Stimulated activated naive CD4-positive, alpha-beta T cell treated with Interleukin-2 at 50 U/mL for 16 hours (primary cell): ENCODE data around the gene DNAAF5.
"Not testable (repeated sequence)": the region's sequence is repeated elsewhere in the genome, so short reads cannot be mapped to it uniquely, and the experiment has no call there.

Experiments
- DNase-seq: peaks from one replicate; lab custom pipeline; 2025; lab: John Stamatoyannopoulos, UW

The DNAAF5 gene

DNA sequence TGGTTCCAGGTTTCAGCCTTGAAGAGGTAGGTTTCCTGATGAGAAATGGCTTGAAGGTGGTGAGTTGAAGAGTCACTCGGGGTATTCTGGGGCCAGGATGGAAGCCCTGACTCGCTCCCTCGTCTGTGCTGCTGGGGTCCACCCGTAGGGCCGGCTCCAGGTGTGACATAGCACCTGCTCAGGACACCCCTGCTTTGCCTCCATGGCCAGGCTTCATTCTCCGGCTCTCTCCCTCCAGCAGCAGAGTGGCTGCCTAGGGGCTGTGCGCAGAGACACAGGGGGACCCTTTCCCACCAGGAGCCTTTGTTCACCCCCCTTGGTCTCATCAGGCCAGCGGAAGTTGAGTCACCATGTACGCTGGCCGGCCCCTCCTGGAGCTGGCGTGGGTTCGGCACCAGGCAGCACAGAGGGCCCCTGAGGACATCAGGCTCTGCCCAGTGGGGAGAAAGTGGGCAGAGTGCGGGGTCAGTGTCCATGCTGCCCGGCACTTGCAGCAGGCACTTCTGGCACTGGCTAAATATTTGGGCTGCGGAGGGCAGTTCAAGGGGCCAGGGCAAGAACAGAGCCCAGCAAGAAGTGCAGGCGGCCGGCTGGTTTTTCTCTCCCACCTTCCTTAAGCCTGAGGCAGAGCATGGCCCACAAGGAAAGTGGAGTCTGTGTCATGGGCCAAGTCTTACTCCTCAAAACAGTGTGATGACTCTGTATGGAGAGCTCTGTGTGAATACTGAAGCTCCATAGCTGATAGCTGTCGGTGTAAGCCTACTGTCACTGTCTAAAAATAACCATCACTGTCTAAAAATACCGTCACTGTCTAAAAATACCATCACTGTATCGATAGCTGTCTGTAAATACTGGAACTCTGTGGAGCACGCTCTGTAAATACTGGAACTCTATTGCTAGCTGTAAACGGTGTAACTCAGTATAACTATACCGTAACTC, 4.3 kb downstream of the DNAAF5 start:
- no peak for DNase-seq

DNA sequence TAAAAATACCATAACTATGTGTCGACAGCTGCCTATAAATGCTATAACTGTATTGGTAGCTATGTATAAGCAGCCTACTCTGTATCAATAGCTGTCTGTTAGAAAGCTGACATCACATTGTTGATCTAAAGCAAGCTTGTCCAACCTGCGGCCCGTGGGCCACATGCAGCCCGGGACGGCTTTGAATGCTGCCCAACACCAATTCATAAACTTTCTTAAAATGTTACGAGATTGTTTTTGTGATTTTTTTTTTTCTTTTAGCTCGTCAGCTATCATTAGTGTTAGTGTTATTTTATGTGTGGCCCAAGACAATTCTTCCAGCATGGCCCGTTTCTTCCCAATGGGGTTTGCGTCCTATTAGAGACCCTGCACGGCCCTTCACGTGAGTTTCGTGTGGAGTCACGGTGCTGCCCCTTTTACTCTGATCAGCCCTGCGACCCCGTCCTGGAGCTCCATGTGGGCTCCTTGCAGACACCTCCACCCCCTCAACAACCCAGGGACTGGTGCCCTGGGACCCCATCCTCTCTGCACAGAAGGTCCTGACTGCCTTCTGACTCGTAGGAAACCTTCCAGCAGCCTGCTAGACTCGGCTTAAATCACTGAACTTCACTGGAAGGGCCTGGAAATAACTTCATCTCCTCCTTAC, 5.1 kb downstream of the DNAAF5 start:
- DNase-seq: no peak

- no peak for DNase-seq
These were observed 5.6 kb downstream of the DNAAF5 start for GRCh38 chr7:732094-732541.

GRCh38 chr7:732556-732955, 6.1 kb downstream of the DNAAF5 start:
- DNase-seq: no peak

DNA sequence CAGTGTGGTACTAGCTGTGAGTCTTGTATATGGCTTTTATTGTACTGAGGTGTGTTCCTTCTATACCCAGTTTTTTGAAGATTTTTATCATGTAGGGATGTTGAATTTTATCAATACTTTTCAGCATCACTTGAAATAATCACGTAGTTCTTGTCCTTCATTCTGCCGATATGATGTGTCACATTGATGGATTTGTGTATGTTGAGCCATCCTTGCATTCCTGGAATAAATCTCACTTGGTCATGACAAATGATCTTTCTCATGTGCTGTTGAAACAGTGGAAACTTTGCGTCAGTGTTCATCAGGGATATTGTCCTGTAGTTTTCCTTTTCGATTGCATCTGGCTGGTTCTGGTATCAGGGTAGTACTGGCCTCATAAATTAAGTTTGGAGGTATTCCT, 7.7 kb downstream of the DNAAF5 start:
- DNase-seq: no peak

- no peak for DNase-seq
These were observed 8.3 kb downstream of the DNAAF5 start for GRCh38 chr7:734808-735207.

DNA sequence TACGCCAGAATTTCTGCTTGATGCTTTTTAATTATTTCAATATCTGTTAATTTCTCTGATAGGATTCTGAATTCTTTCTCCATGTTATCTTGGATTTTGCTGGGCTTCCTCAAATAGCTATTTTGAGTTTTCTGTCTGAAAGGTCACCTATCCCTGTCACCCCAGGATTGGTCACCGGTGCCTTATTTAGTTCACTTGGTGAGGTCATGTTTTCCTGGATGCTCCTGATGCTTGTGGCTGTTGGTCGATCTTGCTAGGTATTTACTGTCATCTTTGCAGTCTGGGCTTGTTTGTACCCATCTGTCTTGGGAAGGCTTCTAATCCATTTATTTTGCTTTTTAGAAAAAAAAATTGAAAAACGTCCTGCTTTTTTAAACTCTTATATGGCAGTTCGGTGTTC, 11.7 kb downstream of the DNAAF5 start:
- no peak for DNase-seq

DNA sequence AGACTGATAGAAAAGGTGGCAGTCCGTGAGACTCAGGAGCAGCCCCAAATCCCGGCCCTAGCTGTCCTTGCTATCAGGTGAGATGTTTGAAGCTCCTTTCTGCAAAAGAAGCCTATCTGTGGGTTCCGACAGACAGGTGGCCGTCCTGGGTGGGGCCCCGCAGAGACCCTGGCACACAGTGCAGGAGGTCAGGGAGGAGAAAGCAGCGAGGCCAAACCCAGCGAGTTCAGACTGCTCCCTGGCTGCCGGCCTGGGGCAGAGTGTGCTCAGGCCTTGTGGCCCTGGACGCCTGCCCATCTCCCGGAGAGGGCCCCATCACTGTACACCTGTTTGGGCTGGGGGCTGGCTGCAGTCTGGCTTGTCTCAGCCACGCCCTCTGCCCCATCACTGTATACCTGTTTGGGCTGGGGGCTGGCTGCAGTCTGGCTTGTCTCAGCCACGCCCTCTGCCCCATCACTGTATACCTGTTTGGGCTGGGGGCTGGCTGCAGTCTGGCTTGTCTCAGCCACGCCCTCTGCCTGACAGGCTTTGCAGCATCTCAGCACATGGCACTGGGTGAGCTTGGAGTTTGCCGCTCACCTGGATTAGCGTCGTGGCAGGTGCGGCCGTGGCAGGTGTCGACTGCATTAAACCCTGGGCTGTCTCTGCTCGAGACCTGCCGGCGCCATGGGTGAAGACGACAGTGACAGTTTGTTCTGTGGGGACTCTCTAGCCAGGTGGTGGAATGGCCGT, 12.4 kb downstream of the DNAAF5 start:
- DNase-seq: no peak

GRCh38 chr7:739455-739982, 13.0 kb downstream of the DNAAF5 start:
- no peak for DNase-seq

DNA sequence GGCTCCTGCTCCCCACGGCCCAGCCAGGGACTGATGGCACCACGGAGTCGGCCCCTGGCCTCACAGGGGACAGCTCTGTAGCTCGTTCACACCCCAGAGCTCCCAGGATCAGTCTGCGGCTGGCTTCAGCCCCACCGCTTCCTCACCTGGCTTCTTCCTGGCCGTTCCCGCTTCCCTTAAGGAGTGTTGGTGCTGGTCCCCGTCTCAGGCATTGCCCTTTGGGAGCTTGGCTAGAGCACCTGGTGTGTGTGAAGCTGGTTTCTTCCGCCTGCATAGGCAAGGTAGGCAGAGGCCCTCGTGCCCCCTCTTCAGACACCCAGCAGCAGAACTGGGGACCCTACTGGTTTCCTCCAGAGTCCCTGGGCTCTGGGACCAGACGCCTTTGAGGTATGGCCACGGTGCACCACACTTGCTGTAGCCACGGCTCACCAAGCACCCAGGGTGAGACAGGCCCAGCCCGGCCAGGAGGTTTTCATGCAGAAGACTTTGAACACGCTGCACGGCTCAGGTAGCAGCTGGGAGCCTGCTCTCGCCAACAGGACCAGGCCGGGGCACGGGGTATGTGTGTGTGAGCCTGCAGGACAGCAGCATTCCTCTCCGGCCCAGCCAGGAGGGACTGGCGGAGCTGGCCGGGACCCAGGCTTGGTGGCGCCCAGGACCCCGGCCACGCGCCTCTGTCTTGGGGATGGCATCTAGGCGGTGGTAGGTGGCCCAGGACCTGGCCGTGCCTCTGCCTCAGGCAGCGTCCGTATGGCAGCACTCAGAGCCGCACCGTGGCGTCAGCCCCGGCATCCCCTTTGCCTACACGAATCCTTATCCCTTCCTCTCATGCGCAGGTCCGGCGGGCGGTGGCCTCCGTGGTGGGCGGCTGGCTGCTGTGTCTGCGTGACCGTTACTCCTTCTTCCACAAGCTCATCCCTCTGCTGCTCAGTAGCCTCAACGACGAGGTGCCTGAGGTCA, 13.8 kb downstream of the DNAAF5 start:
- no peak for DNase-seq

GRCh38 chr7:741191-741671, 14.7 kb downstream of the DNAAF5 start:
- no peak for DNase-seq

- DNase-seq: no peak
These were observed 15.4 kb downstream of the DNAAF5 start for GRCh38 chr7:741850-742249.

GRCh38 chr7:742791-743190, 16.3 kb downstream of the DNAAF5 start:
- DNase-seq: no peak

DNA sequence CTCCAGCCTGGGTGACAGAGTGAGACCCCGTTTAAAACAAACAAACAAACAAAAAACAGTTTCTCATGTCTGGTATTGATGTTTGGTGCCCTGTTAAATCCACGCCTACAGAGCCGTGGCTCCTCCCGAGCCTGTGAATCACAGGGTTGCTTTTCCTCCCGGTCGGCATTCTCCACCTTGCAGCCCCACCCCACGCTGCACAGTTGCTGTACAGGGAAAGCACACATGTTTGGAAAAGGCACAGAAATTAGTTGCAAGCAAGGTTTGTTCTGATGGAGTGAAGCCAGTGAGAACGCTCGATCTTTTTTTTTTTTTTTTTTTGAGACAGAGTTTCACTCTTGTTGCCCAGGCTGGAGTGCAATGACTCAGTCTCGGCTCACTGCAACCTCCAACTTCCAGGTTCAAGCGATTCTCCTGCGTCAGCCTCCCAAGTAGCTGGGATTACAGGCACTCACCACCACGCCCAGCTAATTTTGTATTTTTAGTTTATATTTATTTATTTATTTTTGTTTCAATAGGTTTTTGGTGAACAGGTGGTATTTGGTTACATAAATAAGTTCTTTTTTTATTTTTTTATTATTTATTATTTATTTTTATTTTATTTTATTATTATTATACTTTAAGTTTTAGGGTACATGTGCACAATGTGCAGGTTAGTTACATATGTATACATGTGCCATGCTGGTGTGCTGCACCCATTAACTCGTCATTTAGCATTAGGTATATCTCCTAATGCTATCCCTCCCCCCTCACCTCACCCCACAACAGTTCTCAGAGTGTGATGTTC, 17.0 kb downstream of the DNAAF5 start:
- not testable (repeated sequence) for DNase-seq

DNA sequence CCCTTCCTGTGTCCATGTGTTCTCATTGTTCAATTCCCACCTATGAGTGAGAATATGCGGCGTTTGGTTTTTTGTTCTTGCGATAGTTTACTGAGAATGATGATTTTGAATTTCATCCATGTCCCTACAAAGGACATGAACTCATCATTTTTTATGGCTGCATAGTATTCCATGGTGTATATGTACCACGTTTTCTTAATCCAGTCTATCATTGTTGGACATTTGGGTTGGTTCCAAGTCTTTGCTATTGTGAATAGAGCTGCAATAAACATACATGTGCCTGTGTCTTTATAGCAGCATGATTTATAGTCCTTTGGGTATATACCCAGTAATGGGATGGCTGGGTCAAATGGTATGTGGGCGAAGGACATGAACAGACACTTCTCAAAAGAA, 17.6 kb downstream of the DNAAF5 start:
- not testable (repeated sequence) for DNase-seq

DNA sequence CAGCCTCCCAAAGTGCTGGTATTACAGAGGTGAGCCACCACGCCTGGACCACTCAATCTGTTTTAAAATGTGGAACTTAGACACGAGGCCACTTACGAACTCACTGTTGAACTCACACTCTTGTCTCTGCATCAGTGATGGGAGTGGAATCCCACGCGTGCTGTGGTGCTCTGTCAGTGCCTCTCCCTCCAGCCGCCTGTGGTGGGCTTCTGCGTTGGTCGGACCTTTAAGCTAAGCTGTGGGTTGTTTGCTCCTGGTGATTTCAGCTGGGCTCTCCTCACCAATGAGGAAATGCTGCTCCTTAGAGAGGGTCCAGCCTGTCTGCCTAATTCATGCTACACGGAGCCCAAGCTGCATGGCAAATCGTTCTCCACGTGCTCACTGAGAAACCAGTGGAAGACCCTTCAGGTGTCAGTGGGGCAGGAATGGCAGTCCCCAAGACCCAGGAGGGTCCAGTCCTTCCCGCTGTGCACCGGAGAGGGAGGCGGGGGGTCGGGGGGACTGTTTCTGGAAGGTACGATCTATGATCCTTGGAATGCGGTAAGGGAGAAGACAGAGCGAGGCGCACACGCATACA, 18.4 kb downstream of the DNAAF5 start:
- DNase-seq: no peak

DNA sequence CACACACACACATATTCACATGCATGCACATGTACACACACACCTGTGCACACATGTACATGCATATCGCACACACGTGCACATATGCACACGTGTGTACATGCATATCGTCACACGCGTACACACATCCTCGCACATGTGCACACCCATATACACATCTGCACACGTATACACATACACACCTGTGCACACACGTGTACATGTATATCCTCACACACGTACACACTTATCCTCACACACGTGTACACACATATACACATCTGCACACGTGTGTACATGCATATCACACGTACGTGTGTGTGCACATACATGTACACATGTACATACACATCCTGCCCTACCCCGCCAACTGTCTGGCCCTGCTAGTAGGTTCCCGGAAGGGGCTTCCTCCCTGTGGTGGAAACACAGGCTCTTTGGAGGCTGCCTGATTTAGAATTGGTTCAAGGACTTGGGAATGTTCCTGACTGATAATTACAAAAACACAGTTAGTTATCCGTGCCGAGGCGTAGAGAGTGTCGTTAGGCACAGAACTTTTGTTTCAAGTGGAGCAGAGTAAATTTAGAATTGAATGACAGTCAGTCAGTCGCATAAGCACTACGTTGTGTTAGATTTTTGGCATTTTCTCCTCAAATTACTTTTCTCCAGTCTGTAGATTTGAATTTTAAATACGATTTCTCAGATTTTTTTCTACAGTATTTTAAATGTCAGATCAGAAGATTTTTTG, 19.1 kb downstream of the DNAAF5 start:
- DNase-seq: no peak

GRCh38 chr7:746155-747061, 19.9 kb downstream of the DNAAF5 start:
- DNase-seq: no peak
